ENCODE results near the gene GLUD1.

The GLUD1 gene

GRCh38 chr10:87060280-87060928 is 34.2 kb downstream of the GLUD1 start:
- no peak for TF ChIP-seq TCF12 (IDR thresholded peaks at IDR 0.05; ENCODE audit: low read depth)
- TF ChIP-seq, protein P1, sequence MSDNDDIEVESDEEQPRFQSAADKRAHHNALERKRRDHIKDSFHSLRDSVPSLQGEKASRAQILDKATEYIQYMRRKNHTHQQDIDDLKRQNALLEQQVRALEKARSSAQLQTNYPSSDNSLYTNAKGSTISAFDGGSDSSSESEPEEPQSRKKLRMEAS (IDR thresholded peaks at IDR 0.05) = no peak
- TF ChIP-seq, protein P2, sequence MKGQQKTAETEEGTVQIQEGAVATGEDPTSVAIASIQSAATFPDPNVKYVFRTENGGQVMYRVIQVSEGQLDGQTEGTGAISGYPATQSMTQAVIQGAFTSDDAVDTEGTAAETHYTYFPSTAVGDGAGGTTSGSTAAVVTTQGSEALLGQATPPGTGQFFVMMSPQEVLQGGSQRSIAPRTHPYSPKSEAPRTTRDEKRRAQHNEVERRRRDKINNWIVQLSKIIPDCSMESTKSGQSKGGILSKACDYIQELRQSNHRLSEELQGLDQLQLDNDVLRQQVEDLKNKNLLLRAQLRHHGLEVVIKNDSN (IDR thresholded peaks at IDR 0.05) = no peak
- no peak for TF ChIP-seq ZBTB7A (IDR thresholded peaks at IDR 0.05; ENCODE audit: low read depth)
- no peak for TF ChIP-seq REST (IDR thresholded peaks at IDR 0.05; ENCODE audit: low read depth)
- no peak for TF ChIP-seq RAD21 (IDR thresholded peaks at IDR 0.05; ENCODE audit: low read depth)
- no peak for TF ChIP-seq NFIC (IDR thresholded peaks at IDR 0.05)
- no peak for TF ChIP-seq CEBPB (IDR thresholded peaks at IDR 0.05)
- no peak for TF ChIP-seq TAF1 (IDR thresholded peaks at IDR 0.05; ENCODE audit: low read depth)
- no peak for TF ChIP-seq FOXM1 (IDR thresholded peaks at IDR 0.05; ENCODE audit: borderline replicate concordance, low read depth)
- no peak for TF ChIP-seq EGR1 (IDR thresholded peaks at IDR 0.05)
- no peak for TF ChIP-seq CREB1 (IDR thresholded peaks at IDR 0.05; ENCODE audit: low read depth)

GRCh38 chr10:87059401-87059800 is 35.2 kb downstream of the GLUD1 start:
- TF ChIP-seq EGR1 (IDR thresholded peaks at IDR 0.05) = no peak
- TF ChIP-seq, protein P2 (IDR thresholded peaks at IDR 0.05) = no peak
- no peak for TF ChIP-seq YY1 (IDR thresholded peaks at IDR 0.05; ENCODE audit: low read depth)
- TF ChIP-seq NFIC (IDR thresholded peaks at IDR 0.05) = no peak
- TF ChIP-seq RAD21 (IDR thresholded peaks at IDR 0.05; ENCODE audit: low read depth) = no peak
- TF ChIP-seq EP300 (IDR thresholded peaks at IDR 0.05; ENCODE audit: borderline replicate concordance) = no peak
- no peak for TF ChIP-seq CREB1 (IDR thresholded peaks at IDR 0.05; ENCODE audit: low read depth)
- TF ChIP-seq TAF1 (IDR thresholded peaks at IDR 0.05; ENCODE audit: low read depth) = no peak
- no peak for TF ChIP-seq REST (IDR thresholded peaks at IDR 0.05; ENCODE audit: low read depth)
- TF ChIP-seq ZBTB7A (IDR thresholded peaks at IDR 0.05; ENCODE audit: low read depth) = no peak

DNA sequence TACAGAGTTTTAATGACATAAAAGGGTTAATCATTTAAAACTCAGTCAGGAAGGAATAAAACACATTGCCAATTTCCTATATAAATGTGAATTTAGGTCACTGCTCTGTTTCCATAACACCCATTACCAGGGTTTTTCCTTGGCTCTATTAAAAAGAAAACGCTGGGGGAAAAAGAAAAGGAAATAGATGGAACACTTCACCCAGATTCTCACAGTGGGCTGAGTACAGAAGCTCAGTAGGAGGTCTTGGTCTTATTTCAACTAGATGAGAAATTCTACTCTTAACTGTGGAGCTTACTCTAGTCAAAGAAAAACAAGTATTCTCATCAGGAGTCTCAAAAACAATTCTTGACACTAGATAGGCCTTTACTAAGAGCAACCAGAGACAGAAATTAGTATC is 36.5 kb downstream of the GLUD1 start:
- TF ChIP-seq REST (IDR thresholded peaks at IDR 0.05; ENCODE audit: low read depth) (no peak), FOXM1 (IDR thresholded peaks at IDR 0.05; ENCODE audit: borderline replicate concordance, low read depth) (no peak), TCF12 (IDR thresholded peaks at IDR 0.05; ENCODE audit: low read depth) (no peak), TAF1 (IDR thresholded peaks at IDR 0.05; ENCODE audit: low read depth) (no peak), EGR1 (IDR thresholded peaks at IDR 0.05) (no peak), YY1 (IDR thresholded peaks at IDR 0.05; ENCODE audit: low read depth) (no peak), TEAD4 (IDR thresholded peaks at IDR 0.05) (no peak), CEBPB (IDR thresholded peaks at IDR 0.05) (no peak), ZBTB7A (IDR thresholded peaks at IDR 0.05; ENCODE audit: low read depth) (no peak), NFIC (IDR thresholded peaks at IDR 0.05) (no peak), CREB1 (IDR thresholded peaks at IDR 0.05; ENCODE audit: low read depth) (no peak), RAD21 (IDR thresholded peaks at IDR 0.05; ENCODE audit: low read depth) (no peak)
- TF ChIP-seq, protein P1 (IDR thresholded peaks at IDR 0.05) = no peak
- TF ChIP-seq, protein P2 (IDR thresholded peaks at IDR 0.05) = no peak

Measured in Ishikawa (cell line).